MM.1S (cell line): Measurements from ENCODE around the gene GDAP1L1.

Experiments used
- DNase-seq: peaks from one replicate; pipeline ENCODE4 v3.0.0-alpha.2; 2015
- H2AFZ ChIP-seq: fragments of 300-600 bp; sonication (generic); 2 replicates; pipeline ENCODE4 v1.6.0; 2016; ENCODE audit warnings: antibody characterized with exemption, low read length
- H3F3A ChIP-seq: fragments of 300-600 bp; sonication (generic); 2 replicates; pipeline ENCODE4 v1.6.1; 2016; ENCODE audit warnings: mild to moderate bottlenecking, antibody characterized with exemption, low read length, moderate library complexity, mixed read lengths; ENCODE audit not compliant: insufficient read depth
- H3K27ac ChIP-seq: fragments of 300-600 bp; sonication (generic); 2 replicates; pipeline ENCODE4 v1.5.1; 2016; ENCODE audit warnings: mild to moderate bottlenecking, low read length
- H3K27me3 ChIP-seq: fragments of 300-600 bp; sonication (generic); replicated peaks from 2 replicates; pipeline ENCODE4 v1.6.0; 2016; ENCODE audit warnings: low read length; ENCODE audit not compliant: insufficient read depth
- H3K36me3 ChIP-seq: fragments of 300-600 bp; sonication (generic); replicated peaks from 2 replicates; pipeline ENCODE4 v1.6.1; 2016; ENCODE audit warnings: mild to moderate bottlenecking, low read length, mixed read lengths; ENCODE audit not compliant: insufficient read depth
- H3K4me1 ChIP-seq: fragments of 300-600 bp; sonication (generic); 2 replicates; pipeline ENCODE4 v1.6.1; 2016; ENCODE audit warnings: low read length, mixed read lengths
- H3K4me2 ChIP-seq: fragments of 300-600 bp; sonication (generic); 2 replicates; pipeline ENCODE4 v1.6.0; 2016; ENCODE audit warnings: low read depth, low read length
- H3K4me3 ChIP-seq: fragments of 300-600 bp; sonication (generic); 2 replicates; pipeline ENCODE4 v1.5.1; 2016; ENCODE audit warnings: low read length, mixed read lengths
- H3K79me2 ChIP-seq: fragments of 300-600 bp; sonication (generic); 2 replicates; pipeline ENCODE4 v1.6.1; 2016; ENCODE audit warnings: mixed run types, low read length, mixed read lengths
- H3K9ac ChIP-seq: fragments of 300-600 bp; sonication (generic); 2 replicates; pipeline ENCODE4 v1.6.1; 2016; ENCODE audit warnings: low read length, mixed read lengths
- H3K9me2 ChIP-seq: fragments of 300-600 bp; sonication (generic); replicated peaks from 2 replicates; pipeline ENCODE4 v1.6.1; 2016; ENCODE audit warnings: mild to moderate bottlenecking, low read length, mixed read lengths; ENCODE audit not compliant: insufficient read depth
- H3K9me3 ChIP-seq: fragments of 300-600 bp; sonication (generic); replicated peaks from 2 replicates; pipeline ENCODE4 v1.6.1; 2016; ENCODE audit warnings: mild to moderate bottlenecking, low read length, mixed read lengths; ENCODE audit not compliant: insufficient read depth
- H4K20me1 ChIP-seq: fragments of 300-600 bp; sonication (generic); 2 replicates; pipeline ENCODE4 v1.6.1; 2016; ENCODE audit warnings: mild to moderate bottlenecking, low read length, moderate library complexity, mixed read lengths; ENCODE audit not compliant: insufficient read depth
- EZH2 ChIP-seq: fragments of 300-600 bp; sonication (generic); optimal IDR thresholded peaks from 2 replicates; pipeline ENCODE3; 2017; ENCODE audit warnings: low read depth, mild to moderate bottlenecking, antibody characterized with exemption, low read length, mixed read lengths
- EZH2phosphoT487 ChIP-seq: fragments of 300-600 bp; sonication (generic); IDR thresholded peaks from 2 replicates; pipeline ENCODE4 v1.6.1; 2018; ENCODE audit warnings: antibody characterized with exemption, low read length
- TF ChIP-seq, protein P1 (sequence below): fragments of 300-600 bp; sonication (generic); IDR thresholded peaks from 2 replicates; pipeline ENCODE4 v1.5.1; 2016; ENCODE audit warnings: antibody characterized with exemption, low read length, mixed read lengths

GDAP1L1 gene

DNA sequence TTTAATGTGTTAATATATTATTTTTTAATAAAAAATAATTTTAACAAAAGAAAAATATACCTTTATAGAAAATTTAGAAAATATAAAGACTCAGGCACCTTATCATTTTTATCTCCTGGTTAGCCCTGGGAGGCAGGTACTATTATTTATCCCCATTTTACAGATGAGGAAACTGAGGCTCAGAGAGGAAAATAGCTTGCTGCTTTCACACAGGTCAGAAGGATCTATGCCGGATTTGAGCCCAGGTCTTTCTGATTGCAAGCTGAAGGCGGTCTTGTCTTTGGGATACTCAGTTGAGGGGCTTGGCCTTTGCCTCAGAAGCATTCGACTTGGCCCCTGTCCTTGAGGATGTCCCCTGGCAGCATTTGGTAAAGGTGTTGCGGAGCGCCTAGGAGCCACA is 25.1 kb upstream of the GDAP1L1 start:
- Histone ChIP-seq H3K27me3 (no peaks in the 10 kb centered on the region), H4K20me1 (no peaks in the 10 kb centered on the region), H3K36me3 (no peaks in the 10 kb centered on the region), H3F3A (no peaks in the 10 kb centered on the region), H3K27ac (no peak overlapping the region), H3K9me2 (no peaks in the 10 kb centered on the region), H3K4me3 (no peak overlapping the region), H3K4me2 (no peak overlapping the region), H3K9ac (no peak overlapping the region), H3K79me2 (no peaks in the 10 kb centered on the region), H3K4me1 (no peaks in the 10 kb centered on the region), H3K9me3 (no peaks in the 10 kb centered on the region), H2AFZ (no peak overlapping the region)
- DNase-seq, result no peak
- TF ChIP-seq, protein P1, sequence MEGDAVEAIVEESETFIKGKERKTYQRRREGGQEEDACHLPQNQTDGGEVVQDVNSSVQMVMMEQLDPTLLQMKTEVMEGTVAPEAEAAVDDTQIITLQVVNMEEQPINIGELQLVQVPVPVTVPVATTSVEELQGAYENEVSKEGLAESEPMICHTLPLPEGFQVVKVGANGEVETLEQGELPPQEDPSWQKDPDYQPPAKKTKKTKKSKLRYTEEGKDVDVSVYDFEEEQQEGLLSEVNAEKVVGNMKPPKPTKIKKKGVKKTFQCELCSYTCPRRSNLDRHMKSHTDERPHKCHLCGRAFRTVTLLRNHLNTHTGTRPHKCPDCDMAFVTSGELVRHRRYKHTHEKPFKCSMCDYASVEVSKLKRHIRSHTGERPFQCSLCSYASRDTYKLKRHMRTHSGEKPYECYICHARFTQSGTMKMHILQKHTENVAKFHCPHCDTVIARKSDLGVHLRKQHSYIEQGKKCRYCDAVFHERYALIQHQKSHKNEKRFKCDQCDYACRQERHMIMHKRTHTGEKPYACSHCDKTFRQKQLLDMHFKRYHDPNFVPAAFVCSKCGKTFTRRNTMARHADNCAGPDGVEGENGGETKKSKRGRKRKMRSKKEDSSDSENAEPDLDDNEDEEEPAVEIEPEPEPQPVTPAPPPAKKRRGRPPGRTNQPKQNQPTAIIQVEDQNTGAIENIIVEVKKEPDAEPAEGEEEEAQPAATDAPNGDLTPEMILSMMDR, result no peak
- TF ChIP-seq EZH2, result no peak
- TF ChIP-seq EZH2phosphoT487, result no peak

DNA sequence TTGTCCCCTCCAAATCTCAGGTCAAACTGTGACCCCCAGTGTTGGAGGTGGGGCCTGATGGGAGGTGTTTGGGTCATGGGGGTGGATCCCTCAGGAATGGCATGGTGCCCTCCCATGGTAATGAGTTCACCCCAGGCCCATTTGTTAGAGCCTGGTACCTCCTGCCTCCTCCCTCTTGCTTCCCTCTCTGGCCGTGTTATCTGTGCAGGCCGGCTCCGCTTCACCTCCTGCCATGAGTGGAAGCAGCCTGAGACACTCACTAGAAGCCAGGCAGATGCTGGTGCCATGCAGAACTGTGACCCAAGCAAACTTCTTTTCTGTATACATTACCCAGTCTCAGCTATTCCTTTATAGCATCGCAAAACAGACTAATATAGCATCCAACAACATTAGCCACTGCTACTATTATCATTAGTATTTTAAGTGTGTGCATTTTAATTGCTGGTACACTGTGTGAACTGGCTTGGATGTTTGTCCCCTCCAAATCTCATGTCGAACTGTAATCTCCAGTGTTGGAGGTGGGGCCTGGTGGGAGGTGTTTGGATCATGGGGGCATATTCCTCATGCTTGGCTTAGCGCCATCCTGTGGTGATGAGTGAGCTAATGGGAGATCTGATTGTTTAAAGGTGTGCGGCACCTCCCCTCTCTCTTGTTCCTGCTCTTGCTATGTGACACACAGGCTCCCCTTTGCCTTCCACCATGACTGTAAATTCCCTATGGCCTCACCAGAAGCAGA is 24.3 kb upstream of the GDAP1L1 start:
- no peak overlapping the region for H2AFZ ChIP-seq
- H3K79me2 ChIP-seq, result no peaks in the 10 kb centered on the region
- no peaks in the 10 kb centered on the region for H3K9me3 ChIP-seq
- no peak overlapping the region for H3K9ac ChIP-seq
- no peak for DNase-seq
- H3K9me2 ChIP-seq, result no peaks in the 10 kb centered on the region
- H3K4me3 ChIP-seq, result no peak overlapping the region
- no peak overlapping the region for H3K4me2 ChIP-seq
- H4K20me1 ChIP-seq, result no peaks in the 10 kb centered on the region
- no peaks in the 10 kb centered on the region for H3K4me1 ChIP-seq
- no peaks in the 10 kb centered on the region for H3K36me3 ChIP-seq
- H3F3A ChIP-seq, result no peaks in the 10 kb centered on the region
- TF ChIP-seq EZH2 (no peak), EZH2phosphoT487 (no peak)
- TF ChIP-seq, protein P1, result no peak
- H3K27me3 ChIP-seq, result no peaks in the 10 kb centered on the region
- no peak overlapping the region for H3K27ac ChIP-seq

GRCh38 chr20:44223721-44224120 is 23.4 kb upstream of the GDAP1L1 start:
- Histone ChIP-seq H4K20me1 (no peaks in the 10 kb centered on the region), H3K4me2 (no peak overlapping the region), H3F3A (no peaks in the 10 kb centered on the region), H3K27ac (no peak overlapping the region), H3K4me1 (no peaks in the 10 kb centered on the region), H3K9me3 (no peaks in the 10 kb centered on the region), H3K9me2 (no peaks in the 10 kb centered on the region), H3K79me2 (no peaks in the 10 kb centered on the region), H3K36me3 (no peaks in the 10 kb centered on the region), H2AFZ (no peak overlapping the region), H3K9ac (no peak overlapping the region), H3K4me3 (no peak overlapping the region), H3K27me3 (no peaks in the 10 kb centered on the region)
- DNase-seq, result no peak
- TF ChIP-seq, protein P1, result no peak
- TF ChIP-seq EZH2phosphoT487, result no peak
- no peak for TF ChIP-seq EZH2
